HG03095 (cell line): ENCODE results near the gene GET4.
"Not testable (repeated sequence)": the region's sequence is repeated elsewhere in the genome, so short reads cannot be mapped to it uniquely, and the experiment has no call there.

Experiments
- ATAC-seq: cut with Tn5 transposase; IDR thresholded peaks from one replicate; pipeline ENCODE4 v1.9.1; 2021; ENCODE audit warnings: moderate library complexity; ENCODE audit not compliant: unreplicated experiment

Gene GET4

GRCh38 chr7:925601-926000 lies 49.2 kb downstream of the GET4 start:
- ATAC-seq, result no peak

GRCh38 chr7:926061-927030 lies 50.0 kb downstream of the GET4 start:
- ATAC-seq, result no peak

GRCh38 chr7:927031-927671 lies 50.8 kb downstream of the GET4 start:
- no peak for ATAC-seq

GRCh38 chr7:929311-929711 lies 53.0 kb downstream of the GET4 start:
- ATAC-seq, result no peak

- ATAC-seq, result no peak
Observed at GRCh38 chr7:930975-931758, 54.8 kb downstream of the GET4 start.

GRCh38 chr7:931871-932650 lies 55.7 kb downstream of the GET4 start:
- ATAC-seq, result no peak

- ATAC-seq, result no peak
Observed at GRCh38 chr7:932651-932975, 56.3 kb downstream of the GET4 start.

- no peak for ATAC-seq
Observed at GRCh38 chr7:934469-935163, 58.3 kb downstream of the GET4 start.

- no peak for ATAC-seq
Observed at GRCh38 chr7:935164-935873, 59.0 kb downstream of the GET4 start.

GRCh38 chr7:935874-936385 lies 59.6 kb downstream of the GET4 start:
- no peak for ATAC-seq

GRCh38 chr7:936386-937054 lies 60.2 kb downstream of the GET4 start:
- peak; percentile 76 for ATAC-seq

GRCh38 chr7:937856-938484 lies 61.6 kb downstream of the GET4 start:
- ATAC-seq, result no peak

- no peak for ATAC-seq
Observed at GRCh38 chr7:938546-939185, 62.3 kb downstream of the GET4 start.

- no peak for ATAC-seq
Observed at GRCh38 chr7:939843-940242, 63.5 kb downstream of the GET4 start.

- no peak for ATAC-seq
Observed at GRCh38 chr7:940599-941408, 64.5 kb downstream of the GET4 start.

- ATAC-seq, result not testable (repeated sequence)
Observed at GRCh38 chr7:943793-944192, 67.4 kb downstream of the GET4 start.

GRCh38 chr7:944744-945143 lies 68.4 kb downstream of the GET4 start:
- no peak for ATAC-seq
